ENCODE results near the gene ITIH4.

- TF ChIP-seq CTCF (IDR thresholded peaks at IDR 0.05; ENCODE audit: poor library complexity) (no peak), EZH2 (IDR thresholded peaks at IDR 0.05; ENCODE audit: borderline replicate concordance) (no peak), EZH2phosphoT487 (IDR thresholded peaks at IDR 0.05; ENCODE audit: low read depth, severe bottlenecking, unreplicated experiment) (no peak)
Measured at GRCh38 chr3:52779837-52780585, 50.5 kb downstream of the ITIH4 start.
